Adrenal gland (tissue), 5 donors: ENCODE measurements around the gene OSTF1.

Source experiments
- CTCF ChIP-seq, 6 experiments: fragments of 450-650 bp in 4 of 6; fragments of 200-600 bp in 2 of 6; sonication (generic) in 1 of 6; IDR thresholded peaks; 1 replicate in 5 of 6; 2 replicates in 1 of 6; pipeline versions ENCODE4 v1.5.1 to v1.8.0; 2016 to 2021; ENCODE audit warnings: antibody characterized with exemption in 6 of 6, mild to moderate bottlenecking in 2 of 6, moderate library complexity in 1 of 6
- POLR2A ChIP-seq, 2 donors: fragments of 450-650 bp; IDR thresholded peaks; one replicate each; pipeline ENCODE4 v1.6.1; 2017; ENCODE audit warnings: antibody characterized with exemption in 2 of 2, mild to moderate bottlenecking in 2 of 2, moderate library complexity in 1 of 2
- donor health status: DM: no; HTN: no; CAD: no.

GRCh38 chr9:75128535-75128934 lies 40.2 kb downstream of the OSTF1 start:
- TF ChIP-seq CTCF (IDR thresholded peaks at IDR 0.05) (no peak), POLR2A (IDR thresholded peaks at IDR 0.05) (no peak)
